Bronchial epithelial cell (primary cell): ENCODE measurements around the gene ARL5C. TPM values are rescaled to one million over a fixed set of nuclear protein-coding genes. Genes with fewer than 3 reads are reported as not detected.

Experiments used
- DNase-seq: peaks from one replicate; pipeline ENCODE4 v3.0.0-alpha.2; 2010; ENCODE audit warnings: low read depth
- FAIRE-seq: peaks from 2 replicates; lab custom pipeline; 2011; peaks lifted over from hg19 to GRCh38; lab: Jason Lieb, UNC
- H3K27me3 ChIP-seq: 2 replicates; pipeline ENCODE4 v1.5.1; 2011; ENCODE audit warnings: low read length; ENCODE audit not compliant: control insufficient read depth, insufficient read depth
- H3K36me3 ChIP-seq: 2 replicates; pipeline ENCODE4 v1.5.1; 2011; ENCODE audit warnings: low read length; ENCODE audit not compliant: control insufficient read depth, insufficient read depth
- H3K4me3 ChIP-seq: 2 replicates; pipeline ENCODE4 v1.5.1; 2011; ENCODE audit warnings: mild to moderate bottlenecking, low read depth, low read length, control low read depth
- CTCF ChIP-seq: IDR thresholded peaks from 2 replicates; pipeline ENCODE4 v1.5.1; 2011; ENCODE audit warnings: mild to moderate bottlenecking, moderate library complexity, low read length, control low read depth, inconsistent platforms; ENCODE audit not compliant: insufficient read depth, severe bottlenecking
- total RNA-seq: library from RNA; depleted of rRNA; stranded (reverse); fragments of >200 nt; gene quantifications from 2 replicates; pipeline ENCODE4 v1.2.1, GENCODE V29; 2014

The ARL5C gene
- total RNA-seq, 1 donor from 2014 or later: not detected

GRCh38 chr17:39193346-39193745 lies 27.4 kb upstream of the ARL5C start:
- no peak for TF ChIP-seq CTCF
- no peak overlapping the region for H3K4me3 ChIP-seq
- peaks cover 12% of the 10 kb centered on the region for H3K36me3 ChIP-seq
- DNase-seq (no peak), FAIRE-seq (no peak)
- H3K27me3 ChIP-seq: no peaks in the 10 kb centered on the region

- Histone ChIP-seq H3K4me3 (no peak overlapping the region), H3K36me3 (peaks cover 12% of the 10 kb centered on the region), H3K27me3 (no peaks in the 10 kb centered on the region)
- FAIRE-seq (peak; percentile 90), DNase-seq (no peak)
- no peak for TF ChIP-seq CTCF
Measured at GRCh38 chr17:39192901-39193300, 26.9 kb upstream of the ARL5C start.

- FAIRE-seq (no peak), DNase-seq (no peak)
- TF ChIP-seq CTCF: no peak
- H3K27me3 ChIP-seq: no peaks in the 10 kb centered on the region
- H3K36me3 ChIP-seq: peaks cover 16% of the 10 kb centered on the region
- no peak overlapping the region for H3K4me3 ChIP-seq
Measured at GRCh38 chr17:39191750-39192510, 26.0 kb upstream of the ARL5C start.

GRCh38 chr17:39187152-39187830 lies 21.3 kb upstream of the ARL5C start:
- no peak for DNase-seq
- Histone ChIP-seq H3K27me3 (no peaks in the 10 kb centered on the region), H3K4me3 (no peak overlapping the region), H3K36me3 (peaks cover 29% of the 10 kb centered on the region)
- FAIRE-seq: no peak
- TF ChIP-seq CTCF: no peak

GRCh38 chr17:39186481-39187002 lies 20.6 kb upstream of the ARL5C start:
- no peak for TF ChIP-seq CTCF
- Histone ChIP-seq H3K27me3 (no peaks in the 10 kb centered on the region), H3K36me3 (peaks cover 27% of the 10 kb centered on the region), H3K4me3 (no peak overlapping the region)
- FAIRE-seq (no peak), DNase-seq (no peak)
